Thyroid gland (tissue), 4 donors: ENCODE results near the gene TTC4. TPM values are rescaled to one million over a fixed set of nuclear protein-coding genes. Genes with fewer than 3 reads are reported as not detected.
A peak's percentile ranks its signal among the peaks of the same experiment; 100 is the strongest.
"Not testable (repeated sequence)": the region's sequence is repeated elsewhere in the genome, so short reads cannot be mapped to it uniquely, and the experiment has no call there.

ENCODE experiments used
- DNase-seq, 2 donors: peaks; one replicate each; pipeline ENCODE4 v3.0.0-alpha.2; 2019
- H3K27ac ChIP-seq, 3 donors: fragments of 200-600 bp; sonication (generic); 1 replicate in 2 of 3; 2 replicates in 1 of 3; pipeline ENCODE4 v1.5.1; 2016 to 2019; ENCODE audit warnings: mild to moderate bottlenecking in 1 of 3, moderate library complexity in 1 of 3
- H3K27me3 ChIP-seq: fragments of 200-600 bp; sonication (generic); one replicate; pipeline ENCODE4 v1.5.1; 2019
- H3K36me3 ChIP-seq, 2 donors: fragments of 200-600 bp; sonication (generic); one replicate each; pipeline ENCODE4 v1.5.1; 2016 to 2019
- H3K4me1 ChIP-seq, 2 donors: fragments of 200-600 bp; sonication (generic); one replicate each; pipeline ENCODE4 v1.5.1; 2017 to 2019
- H3K4me3 ChIP-seq, 3 donors: fragments of 200-600 bp; sonication (generic); replicated peaks in 1 of 3; 1 replicate in 2 of 3; 2 replicates in 1 of 3; pipeline ENCODE4 v1.5.1; 2016; ENCODE audit warnings: mild to moderate bottlenecking in 1 of 3
- H3K9me3 ChIP-seq: fragments of 200-600 bp; sonication (generic); one replicate; pipeline ENCODE4 v1.5.1; 2017
- CTCF ChIP-seq, 6 experiments: fragments of 200-600 bp in 3 of 6; fragments of 450-650 bp in 3 of 6; sonication (generic) in 3 of 6; IDR thresholded peaks; one replicate each; pipeline ENCODE4 v1.5.1; 2016 to 2019; ENCODE audit warnings: antibody characterized with exemption in 6 of 6, mild to moderate bottlenecking in 2 of 6, inconsistent platforms in 1 of 6, moderate library complexity in 1 of 6
- POLR2A ChIP-seq, 2 donors: fragments of 450-650 bp; IDR thresholded peaks; one replicate each; pipeline ENCODE4 v1.6.1; 2017; ENCODE audit warnings: antibody characterized with exemption in 2 of 2, mild to moderate bottlenecking in 2 of 2, moderate library complexity in 1 of 2
- WGBS, 2 donors: methylation state at CpG; one replicate each; pipeline ENCODE4 v1.1.5; 2017; 5-methylcytosine and 5-hydroxymethylcytosine counted together
- intact Hi-C: fragments of 100-400 bp; cut with DNase I; formaldehyde crosslinking; loops from one replicate; pipeline ENCODE4 v1.15.1; 2023
- total RNA-seq, 4 donors: library from RNA; depleted of rRNA; stranded (reverse); fragments of >200 nt; gene quantifications; one replicate each; pipeline ENCODE4 v1.2.3, GENCODE V29; 2016

Gene TTC4
- total RNA-seq, 4 donors from 2014 or later: 12.6 to 26.0 (median 21.8) TPM

- Histone ChIP-seq H3K27ac (no peak overlapping the region), H3K36me3 (no peaks in the 10 kb centered on the region), H3K4me1 (no peaks in the 10 kb centered on the region), H3K9me3 (no peaks in the 10 kb centered on the region), H3K4me3 (no peak overlapping the region), H3K27me3 (no peaks in the 10 kb centered on the region)
- intact Hi-C loops: no loop called here
- TF ChIP-seq POLR2A (IDR thresholded peaks at IDR 0.05) (no peak), CTCF (IDR thresholded peaks at IDR 0.05) (no peak)
- 84 to 89% methylated on average over 2 of the region's 2 CpGs for WGBS, 2 donors
- DNase-seq: no peak
These were observed 57.3 kb downstream of the TTC4 start for GRCh38 chr1:54772951-54773350.

DNA sequence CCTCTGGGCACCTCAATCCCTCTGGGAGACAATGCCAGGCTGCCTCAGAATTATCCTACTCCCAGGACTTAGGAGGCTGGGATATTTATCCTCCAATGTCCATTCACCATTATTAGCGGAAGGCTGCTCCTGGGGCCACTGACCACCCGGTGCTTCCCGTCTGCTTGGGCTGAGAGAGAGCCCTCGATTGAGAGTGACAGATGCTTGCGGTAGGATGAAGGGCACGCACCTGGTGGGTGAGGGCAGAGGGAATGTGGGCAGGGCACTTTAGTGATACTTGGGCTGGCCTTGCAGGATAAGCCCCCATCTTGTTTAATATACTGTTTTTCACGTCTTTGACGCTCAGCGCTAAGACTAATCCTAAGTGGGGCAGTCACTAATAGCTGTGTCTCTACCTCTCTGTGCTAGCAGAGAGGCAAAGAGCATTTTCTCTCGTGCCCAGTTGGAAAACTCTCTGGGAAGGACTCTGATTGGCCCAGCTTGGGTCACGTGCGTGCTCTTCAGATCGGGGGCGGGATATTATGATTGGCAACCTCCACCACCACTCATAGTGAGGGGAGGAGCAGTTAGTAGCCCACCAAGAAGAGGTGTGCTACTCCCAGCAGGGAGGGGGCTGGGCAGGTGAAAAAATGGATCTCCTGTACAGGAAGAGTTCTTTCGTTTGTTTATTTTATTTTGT is 59.3 kb downstream of the TTC4 start:
- no peak for TF ChIP-seq CTCF (IDR thresholded peaks at IDR 0.05)
- no peak for TF ChIP-seq POLR2A (IDR thresholded peaks at IDR 0.05)
- Histone ChIP-seq H3K36me3 (no peaks in the 10 kb centered on the region), H3K9me3 (no peaks in the 10 kb centered on the region), H3K27ac (no peak overlapping the region), H3K27me3 (no peaks in the 10 kb centered on the region), H3K4me1 (no peaks in the 10 kb centered on the region), H3K4me3 (no peak overlapping the region)
- DNase-seq: peak in 1 of 2 donors; percentile 8
- WGBS, 2 donors: 57 to 60% methylated on average over 14 to 15 of the region's 15 CpGs
- intact Hi-C loops: no loop called here

- H3K4me3 ChIP-seq, H3K27me3 ChIP-seq, intact Hi-C loops, H3K9me3 ChIP-seq, H3K27ac ChIP-seq, H3K4me1 ChIP-seq, DNase-seq, H3K36me3 ChIP-seq: not testable (repeated sequence)
- whole genome bisulfite sequencing, 2 donors: 82 to 87% methylated on average over 16 of the region's 16 CpGs
These were observed 60.4 kb downstream of the TTC4 start for GRCh38 chr1:54775828-54776721.

GRCh38 chr1:54777011-54777410 is 61.4 kb downstream of the TTC4 start:
- intact Hi-C loops: no loop called here
- TF ChIP-seq POLR2A (IDR thresholded peaks at IDR 0.05) (no peak), CTCF (IDR thresholded peaks at IDR 0.05) (no peak)
- no peak overlapping the region for H3K4me3 ChIP-seq
- no peaks in the 10 kb centered on the region for H3K4me1 ChIP-seq
- no peak overlapping the region for H3K27ac ChIP-seq
- H3K27me3 ChIP-seq: no peaks in the 10 kb centered on the region
- no peaks in the 10 kb centered on the region for H3K9me3 ChIP-seq
- DNase-seq: no peak
- no peaks in the 10 kb centered on the region for H3K36me3 ChIP-seq
- 73 to 84% methylated on average over 2 to 3 of the region's 4 CpGs for WGBS, 2 donors

DNA sequence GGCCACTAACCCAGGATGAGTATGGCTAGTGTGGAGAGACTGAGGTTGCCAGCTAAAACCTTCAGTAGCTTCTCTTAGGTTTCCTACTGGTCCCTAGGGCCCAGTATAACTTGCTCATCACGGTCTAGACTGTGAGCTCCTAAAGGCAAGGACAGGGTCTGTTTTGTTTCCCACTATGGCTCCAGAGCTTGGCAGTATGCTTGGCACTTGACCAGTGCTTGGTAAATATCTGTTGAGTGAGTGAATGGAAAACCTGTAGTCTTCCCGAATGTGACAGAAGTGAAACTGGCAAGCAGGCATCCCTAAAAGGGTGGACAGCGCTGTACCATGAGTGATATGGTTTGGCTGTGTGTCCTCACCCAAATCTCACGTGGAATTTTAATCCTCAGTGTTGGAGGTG is 61.8 kb downstream of the TTC4 start:
- intact Hi-C loops: no loop called here
- TF ChIP-seq CTCF (IDR thresholded peaks at IDR 0.05) (no peak), POLR2A (IDR thresholded peaks at IDR 0.05) (no peak)
- WGBS, 2 donors: 81 to 83% methylated on average over 4 of the region's 4 CpGs

More for the DNA sequence above, 61.8 kb downstream of the TTC4 start:
- DNase-seq: no peak
- Histone ChIP-seq H3K4me3 (no peak overlapping the region), H3K27ac (no peak overlapping the region), H3K36me3 (no peaks in the 10 kb centered on the region), H3K4me1 (no peaks in the 10 kb centered on the region), H3K27me3 (no peaks in the 10 kb centered on the region), H3K9me3 (no peaks in the 10 kb centered on the region)
